H1 (cell line): ENCODE results near the gene TCF20. TPM values are rescaled to one million over a fixed set of nuclear protein-coding genes. Genes with fewer than 3 reads are reported as not detected.

Experiments used
- CTCF ChIA-PET: fragments of 300-600 bp; sonication (Branson Sonifier 250); formaldehyde crosslinking; loops from one replicate; lab custom pipeline; 2021; ENCODE audit not compliant: partially characterized antibody; lab: Charles Lee
- POLR2A ChIA-PET: fragments of 300-600 bp; sonication (Branson Sonifier 250); formaldehyde crosslinking; loops from one replicate; lab custom pipeline; 2021; ENCODE audit warnings: inconsistent platforms; ENCODE audit not compliant: partially characterized antibody; lab: Charles Lee
- DNase-seq, 2 experiments: peaks; one replicate each; pipeline versions ENCODE4 v3.0.0 to v3.0.0-alpha.2; 2010 to 2022; ENCODE audit warnings: low spot score in 2 of 2, low read depth in 1 of 2, mixed read lengths in 1 of 2
- FAIRE-seq: peaks from 2 replicates; lab custom pipeline; 2011; peaks lifted over from hg19 to GRCh38; lab: Jason Lieb, UNC
- H2AFZ ChIP-seq: 2 replicates; pipeline ENCODE4 v1.8.1; 2012; ENCODE audit warnings: low read length, inconsistent platforms
- H2AK5ac ChIP-seq: 2 replicates; pipeline ENCODE4 v1.6.1; 2013; ENCODE audit warnings: low read depth, low read length
- H2BK120ac ChIP-seq: replicated peaks from 2 replicates; pipeline ENCODE3; 2013; ENCODE audit warnings: low read depth, low read length, inconsistent platforms
- H2BK12ac ChIP-seq: 2 replicates; pipeline ENCODE4 v1.6.1; 2013; ENCODE audit warnings: low read depth, low read length
- H2BK15ac ChIP-seq: 2 replicates; pipeline ENCODE4 v1.6.1; 2013; ENCODE audit warnings: low read length
- H2BK20ac ChIP-seq: 2 replicates; pipeline ENCODE4 v1.6.1; 2013; ENCODE audit warnings: low read length
- H2BK5ac ChIP-seq: 2 replicates; pipeline ENCODE4 v1.6.1; 2013; ENCODE audit warnings: low read depth, low read length
- H3K14ac ChIP-seq: 2 replicates; pipeline ENCODE4 v1.6.1; 2013; ENCODE audit warnings: inconsistent platforms; ENCODE audit not compliant: insufficient read length
- H3K18ac ChIP-seq: 2 replicates; pipeline ENCODE4 v1.6.1; 2013; ENCODE audit warnings: low read length; ENCODE audit errors: extremely low read depth
- H3K23ac ChIP-seq: 2 replicates; pipeline ENCODE4 v1.6.1; 2013; ENCODE audit warnings: inconsistent platforms; ENCODE audit not compliant: insufficient read length
- H3K23me2 ChIP-seq: 2 replicates; pipeline ENCODE4 v1.6.1; 2013; ENCODE audit warnings: low read depth, low read length
- H3K27ac ChIP-seq: 2 replicates; pipeline ENCODE4 v1.6.1; 2011; ENCODE audit warnings: low read depth, low read length, inconsistent platforms
- H3K27me3 ChIP-seq, 4 experiments: replicated peaks in 1 of 4; 1 replicate in 1 of 4; 2 replicates in 3 of 4; pipeline versions ENCODE4 v1.6.1 to v1.8.1; 2011 to 2013; ENCODE audit warnings: low read length in 3 of 4, mild to moderate bottlenecking in 3 of 4, inconsistent platforms in 2 of 4, mixed read lengths in 2 of 4, moderate library complexity in 1 of 4; ENCODE audit not compliant: control insufficient read depth in 3 of 4, insufficient read depth in 3 of 4; ENCODE audit errors: extremely low read depth in 1 of 4
- H3K36me3 ChIP-seq, 4 experiments: 2 replicates each; pipeline versions ENCODE4 v1.6.1 to v1.8.1; 2011 to 2013; ENCODE audit warnings: mild to moderate bottlenecking in 4 of 4, low read length in 3 of 4, moderate library complexity in 2 of 4, control low read depth in 1 of 4, inconsistent platforms in 1 of 4; ENCODE audit not compliant: insufficient read depth in 4 of 4, control insufficient read depth in 2 of 4
- H3K4ac ChIP-seq: replicated peaks from 2 replicates; pipeline ENCODE3; 2013; ENCODE audit warnings: low read length, low read depth, mixed read lengths, inconsistent platforms; ENCODE audit not compliant: insufficient read length
- H3K4me1 ChIP-seq, 4 experiments: replicated peaks in 1 of 4; 1 replicate in 1 of 4; 2 replicates in 3 of 4; pipeline versions ENCODE4 v1.6.1 to v1.8.1; 2011 to 2013; ENCODE audit warnings: low read length in 3 of 4, inconsistent platforms in 2 of 4, mixed read lengths in 1 of 4; ENCODE audit not compliant: insufficient read depth in 4 of 4, control insufficient read depth in 3 of 4
- H3K4me2 ChIP-seq, 2 experiments: 2 replicates each; pipeline versions ENCODE4 v1.6.1 to v1.8.1; 2011 to 2013; ENCODE audit warnings: low read depth in 2 of 2, low read length in 2 of 2, control low read depth in 1 of 2, inconsistent platforms in 1 of 2, mild to moderate bottlenecking in 1 of 2; ENCODE audit not compliant: insufficient read depth in 1 of 2
- H3K4me3 ChIP-seq, 4 experiments: fragments of 200-600, 300-600 bp in 1 of 4; sonication (generic), shearing (Covaris generic), sonication (Bioruptor Twin) in 1 of 4; 2 replicates each; pipeline versions ENCODE4 v1.5.1 to v1.8.1; 2011 to 2016; ENCODE audit warnings: low read length in 4 of 4, low read depth in 3 of 4, control low read depth in 2 of 4, inconsistent platforms in 2 of 4, mild to moderate bottlenecking in 2 of 4, mixed read lengths in 1 of 4, moderate library complexity in 1 of 4; ENCODE audit not compliant: insufficient read depth in 2 of 4; ENCODE audit errors: extremely low read depth in 1 of 4
- H3K56ac ChIP-seq: replicated peaks from 2 replicates; pipeline ENCODE3; 2013; ENCODE audit warnings: low read depth, mild to moderate bottlenecking, mixed read lengths, low read length, inconsistent platforms; ENCODE audit not compliant: insufficient read length
- H3K79me1 ChIP-seq: 2 replicates; pipeline ENCODE4 v1.6.1; 2013; ENCODE audit warnings: low read depth, low read length, control low read depth
- H3K79me2 ChIP-seq, 2 experiments: 2 replicates each; pipeline versions ENCODE4 v1.6.1 to v1.8.1; 2012 to 2013; ENCODE audit warnings: low read length in 2 of 2, mild to moderate bottlenecking in 2 of 2, inconsistent platforms in 1 of 2; ENCODE audit not compliant: insufficient read depth in 2 of 2, control insufficient read depth in 1 of 2
- H3K9ac ChIP-seq, 4 experiments: replicated peaks in 1 of 4; 1 replicate in 1 of 4; 2 replicates in 3 of 4; pipeline versions ENCODE4 v1.6.1 to v1.8.1; 2011 to 2013; ENCODE audit warnings: low read depth in 3 of 4, low read length in 3 of 4, control low read depth in 2 of 4, mild to moderate bottlenecking in 2 of 4, moderate library complexity in 2 of 4, inconsistent platforms in 1 of 4; ENCODE audit errors: extremely low read depth in 1 of 4
- H3K9me3 ChIP-seq, 2 experiments: 2 replicates each; pipeline versions ENCODE4 v1.6.1 to v1.8.1; 2012 to 2013; ENCODE audit warnings: mild to moderate bottlenecking in 2 of 2, moderate library complexity in 2 of 2, control low read depth in 1 of 2, inconsistent platforms in 1 of 2, low read depth in 1 of 2, low read length in 1 of 2, mixed read lengths in 1 of 2; ENCODE audit not compliant: insufficient read depth in 2 of 2
- H4K20me1 ChIP-seq, 2 experiments: replicated peaks in 1 of 2; 2 replicates each; pipeline versions ENCODE3 to v1.8.1; 2011 to 2013; ENCODE audit warnings: inconsistent platforms in 2 of 2, low read length in 2 of 2, mild to moderate bottlenecking in 1 of 2; ENCODE audit not compliant: insufficient read depth in 2 of 2, control insufficient read depth in 1 of 2
- H4K5ac ChIP-seq: 2 replicates; pipeline ENCODE4 v1.6.1; 2013; ENCODE audit warnings: low read length, low read depth, mixed read lengths, inconsistent platforms; ENCODE audit not compliant: insufficient read length
- H4K8ac ChIP-seq: 2 replicates; pipeline ENCODE4 v1.8.0; 2013; ENCODE audit warnings: mild to moderate bottlenecking, moderate library complexity, low read length, inconsistent platforms; ENCODE audit not compliant: insufficient read depth; ENCODE audit errors: extremely low read depth
- H4K91ac ChIP-seq: replicated peaks from 2 replicates; pipeline ENCODE3; 2013; ENCODE audit warnings: low read length, mixed read lengths, inconsistent platforms; ENCODE audit not compliant: insufficient read length
- CTCF ChIP-seq, 3 experiments: IDR thresholded peaks; 1 replicate in 2 of 3; 2 replicates in 1 of 3; pipeline versions ENCODE4 v1.5.1 to v1.6.1; 2011; ENCODE audit warnings: low read length in 3 of 3, mild to moderate bottlenecking in 3 of 3, inconsistent platforms in 2 of 3, low read depth in 1 of 3, moderate library complexity in 1 of 3; ENCODE audit not compliant: insufficient read depth in 1 of 3; ENCODE audit errors: control extremely low read depth in 1 of 3
- JUN ChIP-seq: IDR thresholded peaks from 2 replicates; pipeline ENCODE4 v1.6.1; 2011; ENCODE audit warnings: low read depth, mild to moderate bottlenecking, improper control_type of control experiment, low read length
- WGBS, 2 experiments: shearing (Covaris generic) in 1 of 2; methylation state at CpG; one replicate each; pipeline versions ENCODE4 v1.1.6 to v1.1.7; 2013 to 2015; ENCODE audit warnings: low lambda C conversion rate in 2 of 2, mixed read lengths in 2 of 2, inconsistent platforms in 1 of 2, low coverage in 1 of 2, missing lambda C conversion rate in 1 of 2; ENCODE audit not compliant: insufficient replicate concordance in 2 of 2, insufficient coverage in 1 of 2, insufficient read length in 1 of 2; ENCODE audit errors: extremely low coverage in 1 of 2, missing lambda C conversion rate in 1 of 2; 5-methylcytosine and 5-hydroxymethylcytosine counted together
- polyA plus RNA-seq, 7 experiments: library from polyadenylated mRNA; depleted of rRNA in 3 of 7; stranded (reverse) in 5 of 7; unstranded in 2 of 7; fragments of >200 nt in 5 of 7; fragments of 200-250 nt in 2 of 7; gene quantifications; 1 replicate in 5 of 7; 2 replicates in 1 of 7; 4 replicates in 1 of 7; pipeline versions ENCODE4 v1.2.1 to v1.2.3, GENCODE V29; 2011 to 2013; ENCODE audit warnings: missing spikeins in 2 of 7, mixed read lengths in 2 of 7
- total RNA-seq: library from RNA; stranded (reverse); fragmentation: NEBNext Ultra II Directional; extraction: Animal tissue kit (Norgen Biotek cat#: 25700); gene quantifications from 2 replicates; pipeline ENCODE4 v1.2.1, GENCODE V29; 2021

TCF20 gene
- total and polyA plus RNA-seq, 2 of the 8 experiments (the other 6 are each of a cell fraction or from before 2014, with no cell fraction given): 22.0 to 79.8 TPM

DNA sequence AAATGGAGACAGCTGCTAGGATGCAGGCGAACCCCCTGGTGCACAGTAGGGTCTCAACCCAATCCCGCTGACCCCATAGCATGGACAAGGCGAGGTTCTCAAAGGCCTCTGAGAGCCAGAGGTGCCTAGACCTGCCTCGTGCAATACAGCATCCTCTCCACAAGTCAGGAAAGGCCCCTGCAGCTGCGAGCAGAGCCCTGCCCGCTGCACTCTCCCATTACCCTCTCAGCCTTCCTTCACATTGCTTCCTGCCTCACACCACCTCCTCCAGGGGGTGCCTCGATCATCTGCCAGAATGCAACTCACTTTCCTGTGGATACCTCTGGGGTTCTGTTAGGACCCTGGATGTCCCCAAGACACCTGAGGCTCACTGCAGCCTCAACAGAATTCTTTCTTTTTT lies 42.8 kb upstream of the TCF20 start:
- Histone ChIP-seq H3K27ac (no peak overlapping the region), H3K79me1 (0 out of 2 replicates have a peak, but pooled peaks cover 3% of the 10 kb centered on the region), H3K23ac (no peak overlapping the region), H3K4me1 (peaks cover 0 to 28% (median 17%) of the 10 kb centered on the region in 4 experiments; a peak in 5 of 7 replicates), H3K4ac (no peak overlapping the region), H3K4me3 (no peak overlapping the region), H3K36me3 (no peaks in the 10 kb centered on the region), H2BK15ac (0 out of 2 replicates have a peak overlapping the region, but pooled peaks have one; percentile 88), H3K9ac (no peak overlapping the region), H3K27me3 (no peaks in the 10 kb centered on the region; a peak in 2 of 7 replicates), H2BK5ac (no peak overlapping the region; the same call in 1 of the 2 replicates), H3K9me3 (no peaks in the 10 kb centered on the region), H4K91ac (peak overlapping the region; percentile 5), H2BK12ac (peak overlapping the region; percentile 39; the same call in 1 of the 2 replicates), H2BK20ac (peak overlapping the region; percentile 93; the same call in 1 of the 2 replicates), H4K8ac (0 out of 2 replicates have a peak overlapping the region, but pooled peaks have one; percentile 7), H2BK120ac (no peak overlapping the region), H3K23me2 (no peaks in the 10 kb centered on the region), H2AFZ (no peak overlapping the region), H4K5ac (no peak overlapping the region), H4K20me1 (peaks cover 2 to 17% of the 10 kb centered on the region in 2 experiments), H3K14ac (no peak overlapping the region), H3K4me2 (no peak overlapping the region), H3K56ac (no peak overlapping the region), H2AK5ac (no peak overlapping the region), H3K79me2 (no peaks in the 10 kb centered on the region), H3K18ac (peak overlapping the region; percentile 26)
- 69% methylated on average over 7 of the region's 7 CpGs; no CpG with 5 or more reads in 1 of the 2 experiments for WGBS, 2 experiments
- CTCF ChIA-PET: interaction anchor here (0.6 to 3.6 kb wide), 20 partner anchors 8 to 196 kb away, joined by 3 to 19 read pairs (median 4); no protein-coding TSS in a partner anchor
- TF ChIP-seq CTCF (IDR thresholded peaks at IDR 0.05; ENCODE audit: control extremely low read depth in 1 of 3, insufficient read depth in 1 of 3, low read depth in 1 of 3, low read length in 3 of 3) (peak in 2 of 3 experiments; percentile 9 to 25; a peak in 2 of 4 replicates), JUN (no peak)
- POLR2A ChIA-PET: interaction anchor here (0.7 to 3.0 kb wide), 2 partner anchors 9 to 223 kb away, joined by 3 to 13 read pairs; partner anchors contain the start of gene NDUFA6
- no peak for DNase-seq
- FAIRE-seq: no peak
